Right lung (tissue), 10 donors: ENCODE measurements around the gene UTP25. TPM values are rescaled to one million over a fixed set of nuclear protein-coding genes. Genes with fewer than 3 reads are reported as not detected.
"Not testable (repeated sequence)": the region's sequence is repeated elsewhere in the genome, so short reads cannot be mapped to it uniquely, and the experiment has no call there.

Experiments
- DNase-seq, 2 donors: peaks; one replicate each; pipeline ENCODE4 v3.0.0-alpha.2; 2013
- long read RNA-seq, 8 donors: transcript quantifications; one replicate each; lab custom pipeline, GENCODE V29; 2026
- polyA plus RNA-seq, 5 donors: library from polyadenylated mRNA; unstranded; fragments of 120-200 nt; gene quantifications; one replicate each; pipeline versions ENCODE4 v1.2.1 to v1.2.3, GENCODE V29; 2013; ENCODE audit warnings: inconsistent platforms in 1 of 5, low replicate concordance in 1 of 5; ENCODE audit not compliant: insufficient read length in 5 of 5, insufficient read depth in 1 of 5

UTP25 gene
- 10 to 100 TPM in 4 of 5 donors, 1 to 10 TPM in 1; 8.2 to 11.7 (median 10.9) TPM for polyA plus RNA-seq
- long read RNA-seq, donor 1, full-length matches to known transcripts, result 4 of 4 reads
- long read RNA-seq, donor 1, partial matches to known transcripts, result 0 of 4 reads
- long read RNA-seq, donor 1, other reads (novel, unspliced or antisense), result 0 of 4 reads
- long read RNA-seq, donor 2, full-length matches to known transcripts, result 1 of 1 reads
- long read RNA-seq, donor 2, partial matches to known transcripts, result 0 of 1 reads
- long read RNA-seq, donor 2, other reads (novel, unspliced or antisense), result 0 of 1 reads
- long read RNA-seq, donor 3, full-length matches to known transcripts, result 3 of 3 reads
- long read RNA-seq, donor 3, partial matches to known transcripts, result 0 of 3 reads
- long read RNA-seq, donor 3, other reads (novel, unspliced or antisense), result 0 of 3 reads
- long read RNA-seq, donor 4, full-length matches to known transcripts, result 1 of 1 reads
- long read RNA-seq, donor 4, partial matches to known transcripts, result 0 of 1 reads
- long read RNA-seq, donor 4, other reads (novel, unspliced or antisense), result 0 of 1 reads
- long read RNA-seq, donor 5, full-length matches to known transcripts, result 3 of 3 reads
- long read RNA-seq, donor 5, partial matches to known transcripts, result 0 of 3 reads
- long read RNA-seq, donor 5, other reads (novel, unspliced or antisense), result 0 of 3 reads
- long read RNA-seq, donor 6, full-length matches to known transcripts, result 6 of 6 reads
- long read RNA-seq, donor 6, partial matches to known transcripts, result 0 of 6 reads
- long read RNA-seq, donor 6, other reads (novel, unspliced or antisense), result 0 of 6 reads
- long read RNA-seq, donor 7, full-length matches to known transcripts, result 3 of 3 reads
- long read RNA-seq, donor 7, partial matches to known transcripts, result 0 of 3 reads
- long read RNA-seq, donor 7, other reads (novel, unspliced or antisense), result 0 of 3 reads
- long read RNA-seq, donor 8, full-length matches to known transcripts, result 1 of 1 reads
- long read RNA-seq, donor 8, partial matches to known transcripts, result 0 of 1 reads
- long read RNA-seq, donor 8, other reads (novel, unspliced or antisense), result 0 of 1 reads

- DNase-seq, result peak; percentile 89 to 93
These were observed at the start of gene UTP25 for GRCh38 chr1:209827384-209828262. UTP25 (plus strand) TSS chr1:209827972; CDS start chr1:209828064, 92 bp downstream.

- no peak for DNase-seq
These were observed 49.7 kb upstream of the UTP25 start for GRCh38 chr1:209778102-209778501.

GRCh38 chr1:209780268-209780667, 47.5 kb upstream of the UTP25 start:
- no peak for DNase-seq

GRCh38 chr1:209783386-209783785, 44.4 kb upstream of the UTP25 start:
- DNase-seq, result no peak

- DNase-seq, result peak; percentile 98 to 99
These were observed 43.3 kb upstream of the UTP25 start, which contains the start of gene C1orf74 for GRCh38 chr1:209784265-209785169. C1orf74 (minus strand) TSS chr1:209784559; CDS start chr1:209783634, 925 bp downstream.

- DNase-seq, result no peak
These were observed 42.2 kb upstream of the UTP25 start for GRCh38 chr1:209785592-209785991.

GRCh38 chr1:209786146-209786545, 41.6 kb upstream of the UTP25 start:
- no peak for DNase-seq

- DNase-seq, result peak; percentile 61 to 72
These were observed 40.2 kb upstream of the UTP25 start for GRCh38 chr1:209787551-209787950.

- no peak for DNase-seq
These were observed 38.5 kb upstream of the UTP25 start for GRCh38 chr1:209789245-209789644.

- DNase-seq, result no peak
These were observed 37.2 kb upstream of the UTP25 start for GRCh38 chr1:209790286-209791193.

- DNase-seq, result no peak
These were observed 35.9 kb upstream of the UTP25 start for GRCh38 chr1:209791920-209792319.

GRCh38 chr1:209793711-209794110, 34.1 kb upstream of the UTP25 start:
- not testable (repeated sequence) for DNase-seq

GRCh38 chr1:209797978-209798639, 29.7 kb upstream of the UTP25 start:
- DNase-seq, result no peak

GRCh38 chr1:209800984-209801834, 26.6 kb upstream of the UTP25 start:
- no peak for DNase-seq

- DNase-seq, result no peak
These were observed 25.5 kb upstream of the UTP25 start for GRCh38 chr1:209802117-209802779.

GRCh38 chr1:209802780-209803152, 25.0 kb upstream of the UTP25 start:
- no peak for DNase-seq

- no peak for DNase-seq
These were observed 24.2 kb upstream of the UTP25 start for GRCh38 chr1:209803568-209803967.
